HG03354 (cell line): Measurements from ENCODE around the gene CNPY3.
"Not testable (repeated sequence)": the region's sequence is repeated elsewhere in the genome, so short reads cannot be mapped to it uniquely, and the experiment has no call there.

Experiments used
- ATAC-seq: cut with Tn5 transposase; IDR thresholded peaks from one replicate; pipeline ENCODE4 v1.9.1; 2021; ENCODE audit warnings: mild to moderate bottlenecking; ENCODE audit not compliant: unreplicated experiment, poor library complexity, severe bottlenecking

Gene CNPY3

GRCh38 chr6:42947950-42948349, 18.7 kb downstream of the CNPY3 start:
- ATAC-seq: no peak

GRCh38 chr6:42952389-42952788, 23.1 kb downstream of the CNPY3 start:
- ATAC-seq: no peak

- ATAC-seq: not testable (repeated sequence)
These were observed 25.1 kb downstream of the CNPY3 start for GRCh38 chr6:42954405-42954804.

GRCh38 chr6:42958125-42958524, 28.8 kb downstream of the CNPY3 start:
- ATAC-seq: no peak

- no peak for ATAC-seq
These were observed 30.6 kb downstream of the CNPY3 start for GRCh38 chr6:42959917-42960242.

- no peak for ATAC-seq
These were observed 31.2 kb downstream of the CNPY3 start, which contains the start of gene GNMT for GRCh38 chr6:42960243-42961019. Gene GNMT (plus strand): TSS chr6:42960754. CDS start chr6:42960768, 14 bp downstream.

GRCh38 chr6:42961020-42961470, 31.8 kb downstream of the CNPY3 start:
- ATAC-seq: no peak

- ATAC-seq: no peak
These were observed 32.8 kb downstream of the CNPY3 start for GRCh38 chr6:42962096-42962495.

GRCh38 chr6:42962502-42963178, 33.4 kb downstream of the CNPY3 start:
- ATAC-seq: no peak

- ATAC-seq: no peak
These were observed 34.0 kb downstream of the CNPY3 start for GRCh38 chr6:42963179-42963854.

GRCh38 chr6:42963855-42964605, 34.8 kb downstream of the CNPY3 start:
- ATAC-seq: no peak

GRCh38 chr6:42966571-42966970, 37.3 kb downstream of the CNPY3 start:
- ATAC-seq: no peak

GRCh38 chr6:42967228-42967627, 37.9 kb downstream of the CNPY3 start:
- ATAC-seq: no peak

GRCh38 chr6:42968126-42968701, 38.9 kb downstream of the CNPY3 start:
- ATAC-seq: no peak

- no peak for ATAC-seq
These were observed 39.5 kb downstream of the CNPY3 start for GRCh38 chr6:42968783-42969182.

GRCh38 chr6:42969431-42969830, 40.2 kb downstream of the CNPY3 start:
- no peak for ATAC-seq

GRCh38 chr6:42969934-42970333, 40.7 kb downstream of the CNPY3 start:
- ATAC-seq: no peak

- no peak for ATAC-seq
These were observed 41.8 kb downstream of the CNPY3 start for GRCh38 chr6:42970871-42971612.

- ATAC-seq: no peak
These were observed 42.6 kb downstream of the CNPY3 start for GRCh38 chr6:42971746-42972327.
